SK-N-SH (cell line): Measurements from ENCODE around the gene CDRT15L2.
"Not testable (repeated sequence)": the region's sequence is repeated elsewhere in the genome, so short reads cannot be mapped to it uniquely, and the experiment has no call there.

ENCODE experiments used
- ELF1 ChIP-seq: IDR thresholded peaks from 2 replicates; pipeline ENCODE4 v1.4.0; 2012
- FOXJ3 ChIP-seq: sonication (generic); formaldehyde crosslinking; IDR thresholded peaks from 2 replicates; pipeline ENCODE4 v1.5.1; 2020; ENCODE audit warnings: mild to moderate bottlenecking, missing genetic modification reagents
- GABPA ChIP-seq: IDR thresholded peaks from 2 replicates; pipeline ENCODE4 v1.4.0; 2012; ENCODE audit warnings: low read depth, mild to moderate bottlenecking
- JUND ChIP-seq: IDR thresholded peaks from 2 replicates; pipeline ENCODE4 v1.4.0; 2012
- POLR2AphosphoS5 ChIP-seq: IDR thresholded peaks from 2 replicates; pipeline ENCODE4 v1.6.1; 2012; ENCODE audit warnings: low read depth, low read length
- RAD21 ChIP-seq: IDR thresholded peaks from 2 replicates; pipeline ENCODE4 v1.6.1; 2012; ENCODE audit warnings: mild to moderate bottlenecking, low read length
- REST ChIP-seq: IDR thresholded peaks from 2 replicates; pipeline ENCODE4 v1.6.1; 2012; ENCODE audit warnings: mild to moderate bottlenecking, low read depth, low read length, moderate library complexity
- SIN3A ChIP-seq: IDR thresholded peaks from 2 replicates; pipeline ENCODE4 v1.6.1; 2012; ENCODE audit warnings: low read depth, mild to moderate bottlenecking, low read length, moderate library complexity, borderline replicate concordance
- TCF12 ChIP-seq: IDR thresholded peaks from 2 replicates; pipeline ENCODE4 v1.4.0; 2012
- USF1 ChIP-seq: IDR thresholded peaks from 2 replicates; pipeline ENCODE4 v1.4.0; 2012; ENCODE audit warnings: low read depth, borderline replicate concordance
- YY1 ChIP-seq: IDR thresholded peaks from 2 replicates; pipeline ENCODE4 v1.4.0; 2012; ENCODE audit warnings: low read depth, mild to moderate bottlenecking
- TF ChIP-seq, protein P1 (sequence below): fragments of 200-600 bp; sonication (generic); IDR thresholded peaks from 2 replicates; pipeline ENCODE4 v1.6.1; 2017; ENCODE audit warnings: antibody characterized with exemption, mild to moderate bottlenecking, moderate library complexity

DNA sequence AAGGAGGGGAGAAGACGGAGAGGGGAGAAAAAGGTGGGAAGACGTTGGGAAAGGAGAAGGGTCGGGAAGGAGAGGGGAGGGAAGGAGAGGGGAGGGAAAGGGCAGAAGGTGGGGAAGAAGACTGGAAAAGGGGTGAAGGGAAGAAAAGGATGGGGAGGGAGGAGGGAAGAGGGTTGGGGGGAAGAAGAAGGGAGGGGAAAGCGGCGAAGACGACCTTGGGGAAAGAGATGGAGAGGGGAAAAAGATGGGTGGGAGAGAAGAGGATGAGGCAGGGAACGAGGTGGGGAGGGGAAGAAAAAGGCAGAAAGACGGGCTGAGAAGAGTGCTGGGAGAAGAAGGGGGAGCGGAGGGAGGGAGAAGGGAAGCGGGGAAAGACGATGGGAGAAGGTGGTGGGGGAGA is 46.3 kb upstream of the CDRT15L2 start:
- TF ChIP-seq, protein P1, sequence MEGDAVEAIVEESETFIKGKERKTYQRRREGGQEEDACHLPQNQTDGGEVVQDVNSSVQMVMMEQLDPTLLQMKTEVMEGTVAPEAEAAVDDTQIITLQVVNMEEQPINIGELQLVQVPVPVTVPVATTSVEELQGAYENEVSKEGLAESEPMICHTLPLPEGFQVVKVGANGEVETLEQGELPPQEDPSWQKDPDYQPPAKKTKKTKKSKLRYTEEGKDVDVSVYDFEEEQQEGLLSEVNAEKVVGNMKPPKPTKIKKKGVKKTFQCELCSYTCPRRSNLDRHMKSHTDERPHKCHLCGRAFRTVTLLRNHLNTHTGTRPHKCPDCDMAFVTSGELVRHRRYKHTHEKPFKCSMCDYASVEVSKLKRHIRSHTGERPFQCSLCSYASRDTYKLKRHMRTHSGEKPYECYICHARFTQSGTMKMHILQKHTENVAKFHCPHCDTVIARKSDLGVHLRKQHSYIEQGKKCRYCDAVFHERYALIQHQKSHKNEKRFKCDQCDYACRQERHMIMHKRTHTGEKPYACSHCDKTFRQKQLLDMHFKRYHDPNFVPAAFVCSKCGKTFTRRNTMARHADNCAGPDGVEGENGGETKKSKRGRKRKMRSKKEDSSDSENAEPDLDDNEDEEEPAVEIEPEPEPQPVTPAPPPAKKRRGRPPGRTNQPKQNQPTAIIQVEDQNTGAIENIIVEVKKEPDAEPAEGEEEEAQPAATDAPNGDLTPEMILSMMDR = not testable (repeated sequence)
- TF ChIP-seq FOXJ3, GABPA, USF1, POLR2AphosphoS5, JUND, ELF1, REST, RAD21, YY1, SIN3A, TCF12: not testable (repeated sequence)
